G401 (cell line): Measurements from ENCODE around the gene NBPF4. TPM values are rescaled to one million over a fixed set of nuclear protein-coding genes. Genes with fewer than 3 reads are reported as not detected.

Experiments
- total RNA-seq: library from RNA; depleted of rRNA; stranded (reverse); fragments of >200 nt; shearing (Covaris generic); gene quantifications from 2 replicates; pipeline ENCODE4 v1.2.3, GENCODE V29; 2014; rRNA removed

NBPF4 gene
- total RNA-seq, 1 experiment from 2014 or later: not detected

Other genes starting within 250 kb of the NBPF4 start
- 60.1 and 81.0 TPM in 2 replicates for gene SLC25A24, start 43.7 kb downstream of the NBPF4 start, total RNA-seq
- gene NBPF6, start 206.3 kb upstream of the NBPF4 start, total RNA-seq: not detected in 2 replicates